ENCODE measurements around the gene TIMD4. TPM values are rescaled to one million over a fixed set of nuclear protein-coding genes. Genes with fewer than 3 reads are reported as not detected.
"Not testable (repeated sequence)": the region's sequence is repeated elsewhere in the genome, so short reads cannot be mapped to it uniquely, and the experiment has no call there.

TIMD4 gene
- total and polyA plus RNA-seq, 9 of the 15 experiments (the other 6 are each of a cell fraction or from before 2014, with no cell fraction given), result not detected

DNA sequence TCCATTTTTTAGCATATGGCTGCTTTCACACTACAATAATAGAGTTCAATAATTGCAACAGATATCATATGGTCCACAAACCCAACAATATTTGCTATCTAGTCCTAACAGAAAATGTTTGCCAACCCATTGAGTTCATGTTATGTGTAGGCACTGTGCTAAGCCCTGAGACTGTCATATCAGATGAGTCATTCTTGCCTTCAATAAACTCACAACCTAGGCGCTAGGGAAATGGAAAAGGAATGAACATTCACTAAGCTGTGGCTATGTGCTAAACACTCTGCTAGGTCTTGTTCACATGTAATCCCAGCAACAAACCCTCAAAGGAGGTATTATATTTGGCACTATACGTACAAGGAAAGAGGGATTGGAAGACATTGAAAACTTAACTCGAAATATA lies 8.4 kb upstream of the TIMD4 start (continued):
- TF ChIP-seq, protein P1, sequence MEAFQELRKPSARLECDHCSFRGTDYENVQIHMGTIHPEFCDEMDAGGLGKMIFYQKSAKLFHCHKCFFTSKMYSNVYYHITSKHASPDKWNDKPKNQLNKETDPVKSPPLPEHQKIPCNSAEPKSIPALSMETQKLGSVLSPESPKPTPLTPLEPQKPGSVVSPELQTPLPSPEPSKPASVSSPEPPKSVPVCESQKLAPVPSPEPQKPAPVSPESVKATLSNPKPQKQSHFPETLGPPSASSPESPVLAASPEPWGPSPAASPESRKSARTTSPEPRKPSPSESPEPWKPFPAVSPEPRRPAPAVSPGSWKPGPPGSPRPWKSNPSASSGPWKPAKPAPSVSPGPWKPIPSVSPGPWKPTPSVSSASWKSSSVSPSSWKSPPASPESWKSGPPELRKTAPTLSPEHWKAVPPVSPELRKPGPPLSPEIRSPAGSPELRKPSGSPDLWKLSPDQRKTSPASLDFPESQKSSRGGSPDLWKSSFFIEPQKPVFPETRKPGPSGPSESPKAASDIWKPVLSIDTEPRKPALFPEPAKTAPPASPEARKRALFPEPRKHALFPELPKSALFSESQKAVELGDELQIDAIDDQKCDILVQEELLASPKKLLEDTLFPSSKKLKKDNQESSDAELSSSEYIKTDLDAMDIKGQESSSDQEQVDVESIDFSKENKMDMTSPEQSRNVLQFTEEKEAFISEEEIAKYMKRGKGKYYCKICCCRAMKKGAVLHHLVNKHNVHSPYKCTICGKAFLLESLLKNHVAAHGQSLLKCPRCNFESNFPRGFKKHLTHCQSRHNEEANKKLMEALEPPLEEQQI (IDR thresholded peaks at IDR 0.05), result no peak
- TF ChIP-seq HDAC2 (IDR thresholded peaks at IDR 0.05) (no peak), ID3 (CRISPR knock-in tag; IDR thresholded peaks at IDR 0.05) (no peak), ID3 (tag; IDR thresholded peaks at IDR 0.05) (no peak), ZNF197 (CRISPR knock-in tag; IDR thresholded peaks at IDR 0.05; ENCODE audit: low read depth) (no peak), BHLHE40 (IDR thresholded peaks at IDR 0.05; ENCODE audit: low read length) (no peak), PHF21A (IDR thresholded peaks at IDR 0.05; ENCODE audit: borderline replicate concordance, low read depth) (no peak)
- TF ChIP-seq, protein P2, sequence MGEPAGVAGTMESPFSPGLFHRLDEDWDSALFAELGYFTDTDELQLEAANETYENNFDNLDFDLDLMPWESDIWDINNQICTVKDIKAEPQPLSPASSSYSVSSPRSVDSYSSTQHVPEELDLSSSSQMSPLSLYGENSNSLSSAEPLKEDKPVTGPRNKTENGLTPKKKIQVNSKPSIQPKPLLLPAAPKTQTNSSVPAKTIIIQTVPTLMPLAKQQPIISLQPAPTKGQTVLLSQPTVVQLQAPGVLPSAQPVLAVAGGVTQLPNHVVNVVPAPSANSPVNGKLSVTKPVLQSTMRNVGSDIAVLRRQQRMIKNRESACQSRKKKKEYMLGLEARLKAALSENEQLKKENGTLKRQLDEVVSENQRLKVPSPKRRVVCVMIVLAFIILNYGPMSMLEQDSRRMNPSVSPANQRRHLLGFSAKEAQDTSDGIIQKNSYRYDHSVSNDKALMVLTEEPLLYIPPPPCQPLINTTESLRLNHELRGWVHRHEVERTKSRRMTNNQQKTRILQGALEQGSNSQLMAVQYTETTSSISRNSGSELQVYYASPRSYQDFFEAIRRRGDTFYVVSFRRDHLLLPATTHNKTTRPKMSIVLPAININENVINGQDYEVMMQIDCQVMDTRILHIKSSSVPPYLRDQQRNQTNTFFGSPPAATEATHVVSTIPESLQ (CRISPR knock-in tag; IDR thresholded peaks at IDR 0.05), result no peak

DNA sequence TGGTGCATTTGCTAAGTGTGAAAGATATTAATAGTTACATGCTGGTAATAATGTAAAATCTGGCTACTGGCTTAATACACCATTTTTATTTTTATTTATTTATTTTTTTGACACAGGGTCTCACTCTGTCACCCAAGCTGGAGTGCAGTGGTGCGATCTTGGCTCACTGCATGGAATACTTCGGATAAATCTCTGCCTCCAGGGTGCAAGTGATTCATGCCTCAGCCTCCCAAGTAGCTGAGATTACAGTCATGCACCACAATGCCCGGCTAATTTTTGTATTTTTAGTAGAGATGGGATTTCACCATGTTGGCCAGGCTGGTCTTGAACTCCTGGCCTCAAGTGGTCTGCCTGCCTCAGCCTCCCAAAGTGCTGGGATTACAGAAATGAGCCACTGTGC lies 4.4 kb upstream of the TIMD4 start:
- H3K36me3 ChIP-seq (ENCODE audit: control insufficient read depth, insufficient read depth, low read length); DNase-seq (ENCODE audit: extremely low read depth in 1 of 4, low spot score in 3 of 4); ATAC-seq; H3K79me2 ChIP-seq (ENCODE audit: control insufficient read depth, insufficient read depth, low read length); H3K9ac ChIP-seq (ENCODE audit: insufficient read depth in 1 of 2, low read depth in 2 of 2, low read length in 2 of 2); H3K9me1 ChIP-seq (ENCODE audit: control insufficient read depth, insufficient read depth, low read length); H3K4me3 ChIP-seq; H3K4me2 ChIP-seq (ENCODE audit: insufficient read depth, low read length); H3K4me1 ChIP-seq (replicated peaks in 1 of 2; ENCODE audit: control insufficient read depth in 2 of 2, insufficient read depth in 2 of 2, low read length in 2 of 2); POLR2A ChIA-PET; H2AFZ ChIP-seq (ENCODE audit: low read depth, low read length); FAIRE-seq; CTCF ChIA-PET (ENCODE audit: low intra/inter-chr PET ratio); H3K9me3 ChIP-seq (replicated peaks; ENCODE audit: control insufficient read depth, insufficient read depth, low read depth, low read length); H4K20me1 ChIP-seq (replicated peaks; ENCODE audit: control insufficient read depth, insufficient read depth, low read length); intact Hi-C loops (cut with micrococcal nuclease); BruUV-seq (replicated peaks); H3K27me3 ChIP-seq (ENCODE audit: control insufficient read depth in 2 of 2, insufficient read depth in 2 of 2, low read length in 2 of 2); H3K27ac ChIP-seq (ENCODE audit: extremely low read depth, low read depth, low read length); in situ Hi-C loops (cut with MboI): not testable (repeated sequence)
- WGBS (ENCODE audit: insufficient coverage, low coverage, missing lambda C conversion rate), result 4% methylated on average over 3 of the region's 3 CpGs
